Measurements from ENCODE around the gene GIPR.

Gene GIPR

GRCh38 chr19:45645631-45646344, 22.2 kb upstream of the GIPR start:
- Histone ChIP-seq H3K9ac (no peak overlapping the region; the same call in 1 of the 2 replicates), H3K9me3 (no peaks in the 10 kb centered on the region), H3K27me3 (peaks cover 33% of the 10 kb centered on the region), H3K4me3 (peak overlapping the region; percentile 61), H3K27ac (no peak overlapping the region), H3K4me1 (peaks cover 39% of the 10 kb centered on the region), H3K4me2 (peak overlapping the region; percentile 63), H3K36me3 (no peaks in the 10 kb centered on the region), H4K20me1 (no peaks in the 10 kb centered on the region)
- no peak for TF ChIP-seq Cebpa-rat (IDR thresholded peaks at IDR 0.05)

- no peak overlapping the region; the same call in 1 of the 2 replicates for H3K9ac ChIP-seq
- H3K9me3 ChIP-seq, result no peaks in the 10 kb centered on the region
- no peaks in the 10 kb centered on the region for H4K20me1 ChIP-seq
- H3K27ac ChIP-seq, result no peak overlapping the region
- H3K4me3 ChIP-seq, result peak overlapping the region; percentile 61
- no peaks in the 10 kb centered on the region for H3K36me3 ChIP-seq
- H3K27me3 ChIP-seq, result peaks cover 33% of the 10 kb centered on the region
- H3K4me1 ChIP-seq, result peaks cover 34% of the 10 kb centered on the region
- H3K4me2 ChIP-seq, result peak overlapping the region; percentile 63
- no peak for TF ChIP-seq Cebpa-rat (IDR thresholded peaks at IDR 0.05)
Measured at GRCh38 chr19:45646345-45646698, 21.7 kb upstream of the GIPR start.

- no peak overlapping the region for H3K9ac ChIP-seq
- H3K27me3 ChIP-seq, result peaks cover 9% of the 10 kb centered on the region
- no peaks in the 10 kb centered on the region for H4K20me1 ChIP-seq
- no peak overlapping the region for H3K4me3 ChIP-seq
- H3K4me1 ChIP-seq, result peaks cover 12% of the 10 kb centered on the region; the same call in 1 of the 2 replicates
- H3K36me3 ChIP-seq, result no peaks in the 10 kb centered on the region
- no peak for TF ChIP-seq Cebpa-rat (IDR thresholded peaks at IDR 0.05)
- no peak overlapping the region for H3K4me2 ChIP-seq
- no peaks in the 10 kb centered on the region for H3K9me3 ChIP-seq
- no peak overlapping the region for H3K27ac ChIP-seq
Measured at GRCh38 chr19:45650722-45651121, 17.3 kb upstream of the GIPR start.

- H3K9ac ChIP-seq, result no peak overlapping the region
- H3K27me3 ChIP-seq, result no peaks in the 10 kb centered on the region
- no peaks in the 10 kb centered on the region for H3K9me3 ChIP-seq
- peaks cover 4% of the 10 kb centered on the region; the same call in 1 of the 2 replicates for H3K4me1 ChIP-seq
- H4K20me1 ChIP-seq, result no peaks in the 10 kb centered on the region
- no peaks in the 10 kb centered on the region for H3K36me3 ChIP-seq
- H3K4me3 ChIP-seq, result no peak overlapping the region
- H3K4me2 ChIP-seq, result no peak overlapping the region
- no peak overlapping the region for H3K27ac ChIP-seq
- TF ChIP-seq Cebpa-rat (IDR thresholded peaks at IDR 0.05), result no peak
Measured at GRCh38 chr19:45653634-45654033, 14.4 kb upstream of the GIPR start.

GRCh38 chr19:45655073-45655472, 12.9 kb upstream of the GIPR start:
- Histone ChIP-seq H3K27me3 (no peaks in the 10 kb centered on the region), H3K4me2 (no peak overlapping the region), H3K9me3 (no peaks in the 10 kb centered on the region), H3K4me1 (peaks cover 4% of the 10 kb centered on the region; the same call in 1 of the 2 replicates), H3K36me3 (no peaks in the 10 kb centered on the region), H4K20me1 (no peaks in the 10 kb centered on the region), H3K9ac (no peak overlapping the region), H3K27ac (no peak overlapping the region), H3K4me3 (no peak overlapping the region)
- no peak for TF ChIP-seq Cebpa-rat (IDR thresholded peaks at IDR 0.05)

GRCh38 chr19:45657520-45658167, 10.4 kb upstream of the GIPR start:
- H3K4me3 ChIP-seq, result no peak overlapping the region
- TF ChIP-seq Cebpa-rat (IDR thresholded peaks at IDR 0.05), result no peak
- H3K27ac ChIP-seq, result no peak overlapping the region
- H3K36me3 ChIP-seq, result no peaks in the 10 kb centered on the region
- H4K20me1 ChIP-seq, result no peaks in the 10 kb centered on the region
- H3K9me3 ChIP-seq, result no peaks in the 10 kb centered on the region
- H3K4me1 ChIP-seq, result peaks cover 4% of the 10 kb centered on the region; the same call in 1 of the 2 replicates
- H3K9ac ChIP-seq, result no peak overlapping the region
- no peak overlapping the region for H3K4me2 ChIP-seq
- H3K27me3 ChIP-seq, result no peaks in the 10 kb centered on the region

GRCh38 chr19:45659096-45659729, 8.8 kb upstream of the GIPR start:
- Histone ChIP-seq H3K36me3 (no peaks in the 10 kb centered on the region), H3K4me2 (no peak overlapping the region), H3K9ac (no peak overlapping the region), H3K4me3 (no peak overlapping the region), H3K9me3 (no peaks in the 10 kb centered on the region), H3K4me1 (peaks cover 6% of the 10 kb centered on the region), H3K27ac (no peak overlapping the region), H4K20me1 (no peaks in the 10 kb centered on the region), H3K27me3 (no peaks in the 10 kb centered on the region)
- no peak for TF ChIP-seq Cebpa-rat (IDR thresholded peaks at IDR 0.05)

- H3K4me3 ChIP-seq, result no peak overlapping the region
- H4K20me1 ChIP-seq, result no peaks in the 10 kb centered on the region
- H3K36me3 ChIP-seq, result no peaks in the 10 kb centered on the region
- TF ChIP-seq Cebpa-rat (IDR thresholded peaks at IDR 0.05), result no peak
- H3K4me2 ChIP-seq, result no peak overlapping the region
- H3K9me3 ChIP-seq, result no peaks in the 10 kb centered on the region
- H3K27me3 ChIP-seq, result no peaks in the 10 kb centered on the region
- no peak overlapping the region for H3K9ac ChIP-seq
- H3K27ac ChIP-seq, result no peak overlapping the region
- peaks cover 10% of the 10 kb centered on the region for H3K4me1 ChIP-seq
Measured at GRCh38 chr19:45660636-45661035, 7.4 kb upstream of the GIPR start.

GRCh38 chr19:45663800-45664199, 4.2 kb upstream of the GIPR start:
- no peak overlapping the region for H3K9ac ChIP-seq
- H3K4me2 ChIP-seq, result peak overlapping the region; percentile 60
- no peak for TF ChIP-seq Cebpa-rat (IDR thresholded peaks at IDR 0.05)
- H3K27ac ChIP-seq, result no peak overlapping the region
- H3K4me1 ChIP-seq, result peaks cover 24% of the 10 kb centered on the region
- H4K20me1 ChIP-seq, result no peaks in the 10 kb centered on the region
- no peaks in the 10 kb centered on the region for H3K9me3 ChIP-seq
- H3K4me3 ChIP-seq, result no peak overlapping the region
- H3K36me3 ChIP-seq, result no peaks in the 10 kb centered on the region
- H3K27me3 ChIP-seq, result peaks cover 24% of the 10 kb centered on the region

- H3K4me1 ChIP-seq, result peaks cover 31% of the 10 kb centered on the region
- H3K4me3 ChIP-seq, result no peak overlapping the region
- no peak for TF ChIP-seq Cebpa-rat (IDR thresholded peaks at IDR 0.05)
- H3K9ac ChIP-seq, result no peak overlapping the region
- peaks cover 32% of the 10 kb centered on the region for H3K27me3 ChIP-seq
- H3K36me3 ChIP-seq, result no peaks in the 10 kb centered on the region
- peak overlapping the region; percentile 60 for H3K4me2 ChIP-seq
- no peak overlapping the region for H3K27ac ChIP-seq
- peaks cover 7% of the 10 kb centered on the region; the same call in 1 of the 2 replicates for H4K20me1 ChIP-seq
- no peaks in the 10 kb centered on the region for H3K9me3 ChIP-seq
Measured at GRCh38 chr19:45664575-45664974, 3.4 kb upstream of the GIPR start.
